GM21447 (cell line): ENCODE data around the gene PER1.

Experiments
- ATAC-seq: cut with Tn5 transposase; IDR thresholded peaks from one replicate; pipeline ENCODE4 v1.9.1; 2021; ENCODE audit not compliant: unreplicated experiment

Gene PER1

GRCh38 chr17:8142158-8142886 lies 9.9 kb downstream of the PER1 start:
- no peak for ATAC-seq

- ATAC-seq, result no peak
Measured at GRCh38 chr17:8141741-8142140, 10.5 kb downstream of the PER1 start.

DNA sequence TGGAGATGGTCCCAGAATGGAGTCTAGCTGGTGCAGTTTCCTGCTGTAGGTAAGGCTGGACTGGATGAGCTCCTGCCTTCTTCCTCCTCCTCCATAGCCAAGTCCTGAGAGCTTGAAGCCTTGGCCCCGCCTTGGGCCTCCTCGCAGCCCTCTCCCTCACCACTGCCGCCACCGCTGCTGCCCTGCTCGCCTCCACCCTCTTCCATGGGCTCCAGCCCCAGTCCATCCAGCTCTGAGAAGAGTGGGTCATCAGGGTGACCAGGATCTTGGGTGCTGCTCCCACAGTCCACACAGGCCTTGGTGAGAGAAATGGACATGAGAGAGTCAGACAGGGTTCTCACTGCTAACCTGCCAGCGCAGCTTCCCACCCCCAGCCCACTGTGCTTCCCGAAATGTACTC lies 11.2 kb downstream of the PER1 start:
- ATAC-seq, result no peak

- no peak for ATAC-seq
Measured at GRCh38 chr17:8140065-8141029, 11.9 kb downstream of the PER1 start.

DNA sequence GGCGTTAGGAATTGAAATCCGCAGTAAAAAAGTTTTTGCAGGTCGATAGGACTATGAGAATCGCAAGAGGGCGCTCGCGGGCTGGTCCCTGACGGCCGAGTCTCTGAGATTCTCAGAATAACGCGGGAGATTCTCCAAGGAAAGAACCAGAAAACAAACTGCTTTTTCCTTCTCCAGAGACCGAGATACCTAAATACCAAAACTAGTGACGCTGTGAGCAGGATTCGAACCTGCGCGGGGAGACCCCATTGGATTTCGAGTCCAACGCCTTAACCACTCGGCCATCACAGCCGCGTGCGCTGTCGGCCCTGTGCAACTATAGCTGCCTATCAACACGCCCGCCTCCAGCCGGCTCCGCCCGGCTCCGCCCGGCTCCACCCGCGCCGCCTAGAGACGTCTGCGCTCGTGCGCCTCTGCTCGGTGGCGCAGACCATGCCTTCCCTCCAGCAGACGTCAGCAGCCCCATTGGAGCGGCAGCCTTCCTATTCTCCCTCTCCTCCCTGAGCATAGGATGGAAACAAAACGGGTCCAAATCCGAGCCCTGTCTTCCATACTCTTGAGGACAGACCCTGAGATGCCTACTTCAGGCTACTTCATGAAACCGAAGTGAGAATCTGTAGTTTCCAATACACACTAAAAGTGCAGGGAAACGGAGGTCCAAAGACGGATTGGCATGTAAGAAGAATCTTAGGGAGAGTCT lies 13.4 kb downstream of the PER1 start:
- peak; percentile 71 for ATAC-seq

DNA sequence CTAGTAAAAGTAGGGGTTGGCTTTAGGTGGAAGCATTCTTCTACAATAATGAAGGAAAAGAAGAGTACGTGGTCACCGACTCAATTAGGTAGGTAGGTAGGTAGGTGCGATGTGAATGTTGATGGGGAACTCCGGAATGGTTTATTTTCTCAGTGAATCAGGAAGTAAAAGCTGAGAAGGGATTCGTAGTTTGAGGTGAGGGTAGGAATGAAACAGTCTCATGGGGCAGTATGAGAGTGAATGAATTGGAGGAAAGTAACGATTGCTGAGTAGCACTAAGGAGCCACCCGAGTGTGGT lies 13.9 kb downstream of the PER1 start:
- no peak for ATAC-seq

DNA sequence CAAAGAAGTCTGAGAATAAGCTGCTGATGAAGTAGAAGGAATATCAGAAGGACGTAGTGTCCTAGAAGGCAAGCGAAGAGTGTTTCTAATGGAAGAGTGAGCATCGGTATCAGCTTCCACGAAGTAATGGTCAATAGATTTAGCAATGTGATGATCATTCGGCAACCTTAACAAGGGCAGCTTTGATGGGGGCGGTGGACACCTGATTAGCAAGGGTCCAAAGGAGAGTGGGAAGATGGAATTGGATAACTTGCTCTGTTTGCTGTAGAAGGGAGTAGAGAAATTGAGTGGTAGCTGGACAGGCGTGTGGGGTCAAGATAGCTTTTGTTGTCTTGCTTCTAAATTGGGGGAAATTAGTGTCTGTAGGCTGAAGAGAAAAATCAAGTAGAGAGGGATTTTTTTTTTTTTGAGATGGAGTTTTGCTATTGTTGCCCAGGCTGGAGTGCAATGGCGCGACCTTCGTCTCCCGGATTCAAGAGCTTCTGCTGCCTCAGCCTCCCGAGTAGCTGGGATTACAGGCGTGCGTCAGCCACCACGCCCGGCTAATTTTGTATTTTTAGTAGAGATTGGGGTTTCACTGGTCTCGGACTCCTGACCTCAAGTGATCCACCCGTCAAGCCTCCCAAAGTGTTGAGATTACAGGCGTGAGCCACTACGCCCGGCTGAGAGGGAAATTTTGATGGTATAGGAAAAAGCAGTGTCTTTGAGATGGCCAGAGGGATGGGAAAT lies 14.4 kb downstream of the PER1 start:
- no peak for ATAC-seq

DNA sequence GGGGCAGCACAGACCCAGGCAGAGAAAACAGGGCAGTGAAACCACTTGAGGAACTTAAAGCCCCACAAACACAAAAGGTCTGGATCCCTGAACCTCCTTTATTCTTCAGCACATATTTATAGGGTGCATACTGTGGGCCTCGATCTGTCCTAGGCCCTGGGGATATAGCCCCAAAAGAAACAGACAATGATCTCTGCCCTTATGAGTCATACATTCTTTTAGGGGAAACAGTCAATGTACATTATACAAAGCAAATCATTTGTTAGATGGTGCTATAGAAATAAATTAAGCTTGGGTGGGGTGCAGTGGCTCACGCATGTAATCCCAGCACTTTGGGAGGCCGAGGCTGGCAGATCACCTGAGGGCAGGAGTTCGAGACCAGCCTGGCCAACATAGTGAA lies 18.3 kb downstream of the PER1 start:
- ATAC-seq, result no peak

DNA sequence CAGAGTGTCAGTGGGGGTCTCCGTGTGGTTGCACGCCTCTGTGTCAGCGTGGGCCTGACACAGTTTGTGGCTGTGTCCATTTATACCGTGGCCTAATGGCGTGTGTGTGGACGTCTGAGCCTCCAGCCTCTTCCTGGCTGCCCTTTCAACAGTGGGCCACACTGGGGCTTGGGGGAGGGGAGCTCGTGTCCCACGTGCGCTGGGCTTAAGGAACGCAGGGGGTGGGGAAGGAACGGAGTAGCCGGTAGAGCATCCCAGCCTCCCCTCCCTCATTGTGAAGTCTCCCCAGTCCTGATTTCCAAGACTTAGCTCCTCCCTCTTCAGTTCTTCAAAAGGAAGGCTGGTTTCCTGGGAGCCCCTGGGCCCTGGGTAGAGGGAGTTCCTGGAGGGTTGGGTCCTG lies 18.8 kb downstream of the PER1 start:
- ATAC-seq, result no peak

- no peak for ATAC-seq
Measured at GRCh38 chr17:8131844-8132441, 20.3 kb downstream of the PER1 start.

DNA sequence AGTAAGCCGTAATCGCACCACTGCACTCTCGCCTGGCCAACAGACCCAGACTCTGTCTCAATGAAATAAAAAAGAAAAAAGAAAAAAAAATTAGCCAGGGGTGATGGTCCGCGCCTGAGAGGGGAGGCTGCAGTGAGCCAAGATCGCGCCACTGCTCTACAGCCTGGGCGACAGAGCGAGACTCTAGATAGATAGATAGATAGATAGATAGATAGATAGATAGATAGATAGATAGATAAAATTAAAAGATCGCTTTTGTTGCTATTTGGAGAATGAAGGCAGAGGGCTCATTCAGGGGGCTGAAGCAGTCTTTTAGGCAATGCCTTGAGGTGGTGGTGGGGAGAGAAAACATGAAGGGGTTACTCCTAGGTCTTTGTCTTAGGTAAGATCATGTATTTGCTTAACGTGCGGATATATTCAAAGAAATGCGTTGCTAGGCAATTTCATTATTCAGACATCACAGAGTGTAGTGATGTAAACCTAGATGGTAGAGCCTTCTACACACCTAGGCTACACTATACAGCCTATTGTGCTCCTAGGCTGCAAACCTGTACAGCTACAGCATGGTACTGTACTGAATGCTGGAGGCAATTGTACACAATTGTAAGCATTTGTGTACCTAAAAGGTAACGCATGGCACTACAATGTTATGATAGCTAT lies 23.9 kb downstream of the PER1 start:
- no peak for ATAC-seq

- ATAC-seq, result no peak
Measured at GRCh38 chr17:8126491-8127066, 25.6 kb downstream of the PER1 start.

GRCh38 chr17:8125947-8126490 lies 26.2 kb downstream of the PER1 start:
- ATAC-seq, result no peak

- ATAC-seq, result peak; percentile 25
Measured at GRCh38 chr17:8125154-8125946, 26.9 kb downstream of the PER1 start.

- ATAC-seq, result no peak
Measured at GRCh38 chr17:8124350-8125153, 27.7 kb downstream of the PER1 start.

DNA sequence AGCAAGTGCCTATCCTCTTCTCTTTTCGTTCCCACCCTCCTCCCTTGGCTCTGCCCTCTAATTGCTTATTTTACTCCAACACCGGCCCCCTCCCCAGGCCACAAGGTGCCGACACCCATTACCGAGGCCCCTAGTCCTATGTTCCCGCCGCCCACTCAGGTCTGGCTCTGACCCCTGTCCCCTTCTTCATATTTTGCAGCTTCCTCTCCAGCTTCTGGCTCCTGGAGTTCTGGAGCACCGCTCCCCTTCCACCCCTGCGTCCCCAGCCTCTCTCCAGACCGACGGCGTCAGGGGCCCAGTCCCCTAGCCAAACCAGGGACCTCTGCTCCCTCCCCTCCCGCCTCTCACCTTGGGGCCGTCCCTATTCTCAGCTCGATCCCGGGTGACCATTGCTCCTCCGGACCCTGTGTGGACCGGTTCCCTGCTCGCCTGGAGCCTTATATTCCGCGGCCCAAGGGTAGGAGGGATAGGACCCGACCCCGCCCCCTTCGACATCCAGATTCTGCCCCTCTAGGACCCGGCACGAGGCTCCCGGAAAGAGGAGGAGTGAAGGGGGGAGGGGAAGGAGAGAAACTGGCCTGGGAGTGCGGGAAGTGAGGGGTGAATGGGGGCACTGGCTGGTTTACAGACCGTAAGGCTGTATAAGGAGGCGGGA lies 28.4 kb downstream of the PER1 start, which contains the start of gene HES7:
Gene HES7 (minus strand): TSS at position 412 of the 655 bp plus-strand sequence. CDS start 22 bp downstream, at position 390.
- no peak for ATAC-seq
